Subcutaneous adipose tissue (tissue), 4 donors: Measurements from ENCODE around the gene TNPO1. TPM values are rescaled to one million over a fixed set of nuclear protein-coding genes. Genes with fewer than 3 reads are reported as not detected.

Source experiments
- CTCF ChIP-seq: fragments of 450-650 bp; IDR thresholded peaks from one replicate; pipeline ENCODE4 v1.5.1; 2016; ENCODE audit warnings: low read depth, mild to moderate bottlenecking, control low read depth, antibody characterized with exemption, moderate library complexity
- total RNA-seq, 4 donors: library from RNA; depleted of rRNA; stranded (reverse); fragments of >200 nt; gene quantifications; one replicate each; pipeline ENCODE4 v1.1.0, GENCODE V29; 2016

TNPO1 gene
- total RNA-seq, 4 donors from 2014 or later = 92.1 to 130 (median 103) TPM

- no peak for TF ChIP-seq CTCF
Measured at GRCh38 chr5:72821776-72822175, 5.3 kb downstream of the TNPO1 start.

- no peak for TF ChIP-seq CTCF
Measured at GRCh38 chr5:72822944-72823343, 6.5 kb downstream of the TNPO1 start.

- TF ChIP-seq CTCF = no peak
Measured at GRCh38 chr5:72829707-72830106, 13.2 kb downstream of the TNPO1 start.

GRCh38 chr5:72830362-72830761 is 13.9 kb downstream of the TNPO1 start:
- TF ChIP-seq CTCF = no peak

- TF ChIP-seq CTCF = no peak
Measured at GRCh38 chr5:72831685-72832084, 15.2 kb downstream of the TNPO1 start.

GRCh38 chr5:72834924-72835323 is 18.5 kb downstream of the TNPO1 start:
- TF ChIP-seq CTCF = no peak

- TF ChIP-seq CTCF = no peak
Measured at GRCh38 chr5:72835633-72836032, 19.2 kb downstream of the TNPO1 start.
